Astrocyte (in vitro differentiated cells and primary cell): ENCODE data around the gene MYCBPAP. TPM values are rescaled to one million over a fixed set of nuclear protein-coding genes. Genes with fewer than 3 reads are reported as not detected.

Experiments
- DNase-seq: peaks from one replicate; pipeline ENCODE4 v3.0.0-alpha.2; 2010; ENCODE audit warnings: low read depth
- FAIRE-seq: peaks from 2 replicates; lab custom pipeline; 2011; peaks lifted over from hg19 to GRCh38; lab: Jason Lieb, UNC
- H2AFZ ChIP-seq: 2 replicates; pipeline ENCODE4 v1.6.0; 2012; ENCODE audit warnings: low read depth, low read length, inconsistent platforms
- H3K27ac ChIP-seq: 2 replicates; pipeline ENCODE4 v1.5.1; 2011; ENCODE audit warnings: low read depth, low read length, inconsistent platforms
- H3K27me3 ChIP-seq: 2 replicates; pipeline ENCODE4 v1.6.0; 2011; ENCODE audit warnings: low read length, inconsistent platforms; ENCODE audit not compliant: insufficient read depth
- H3K36me3 ChIP-seq: 2 replicates; pipeline ENCODE4 v1.5.1; 2011; ENCODE audit warnings: low read length, inconsistent platforms; ENCODE audit not compliant: insufficient read depth
- H3K4me1 ChIP-seq: 2 replicates; pipeline ENCODE4 v1.5.1; 2011; ENCODE audit warnings: low read length, inconsistent platforms; ENCODE audit not compliant: insufficient read depth
- H3K4me2 ChIP-seq: 2 replicates; pipeline ENCODE4 v1.6.0; 2012; ENCODE audit warnings: low read length, inconsistent platforms
- H3K4me3 ChIP-seq: 2 replicates; pipeline ENCODE4 v1.5.1; 2011; ENCODE audit warnings: low read depth, mild to moderate bottlenecking, low read length, inconsistent platforms; ENCODE audit not compliant: insufficient read depth
- H3K79me2 ChIP-seq: 2 replicates; pipeline ENCODE4 v1.6.0; 2012; ENCODE audit warnings: mild to moderate bottlenecking, low read length, inconsistent platforms; ENCODE audit not compliant: insufficient read depth
- H3K9ac ChIP-seq: 2 replicates; pipeline ENCODE4 v1.6.0; 2012; ENCODE audit warnings: mild to moderate bottlenecking, low read length, inconsistent platforms
- H3K9me3 ChIP-seq: 2 replicates; pipeline ENCODE4 v1.5.1; 2012; ENCODE audit warnings: low read depth, mild to moderate bottlenecking, low read length, inconsistent platforms; ENCODE audit not compliant: insufficient read depth
- H4K20me1 ChIP-seq: 2 replicates; pipeline ENCODE4 v1.6.0; 2012; ENCODE audit warnings: low read length, inconsistent platforms; ENCODE audit not compliant: insufficient read depth
- H3K27ac Mint-ChIP-seq: one replicate; pipeline ENCODE4 v1.8.0; 2021; ENCODE audit warnings: mild to moderate bottlenecking, mixed read lengths; ENCODE audit not compliant: unreplicated experiment
- H3K27me3 Mint-ChIP-seq: one replicate; pipeline ENCODE4 v1.8.0; 2021; ENCODE audit warnings: low read depth, mixed read lengths; ENCODE audit not compliant: unreplicated experiment
- H3K36me3 Mint-ChIP-seq: one replicate; pipeline ENCODE4 v1.8.0; 2021; ENCODE audit warnings: low read depth, mixed read lengths; ENCODE audit not compliant: unreplicated experiment
- H3K4me1 Mint-ChIP-seq: one replicate; pipeline ENCODE4 v1.8.0; 2021; ENCODE audit warnings: low read depth, mixed read lengths; ENCODE audit not compliant: unreplicated experiment
- H3K4me3 Mint-ChIP-seq: one replicate; pipeline ENCODE4 v1.8.0; 2021; ENCODE audit warnings: mild to moderate bottlenecking, moderate library complexity, mixed read lengths; ENCODE audit not compliant: unreplicated experiment
- H3K9me3 Mint-ChIP-seq: one replicate; pipeline ENCODE4 v1.8.0; 2021; ENCODE audit warnings: mild to moderate bottlenecking, mixed read lengths; ENCODE audit not compliant: unreplicated experiment
- EZH2 ChIP-seq: IDR thresholded peaks from 2 replicates; pipeline ENCODE4 v1.6.1; 2012; ENCODE audit warnings: mild to moderate bottlenecking, low read length, inconsistent platforms; ENCODE audit not compliant: insufficient read depth
- total RNA-seq: library from RNA; stranded (reverse); gene quantifications from 2 replicates; pipeline ENCODE4 v1.2.1, GENCODE V29; 2021
- TF ChIP-seq, protein P1 (sequence below): IDR thresholded peaks from 2 replicates; pipeline ENCODE4 v1.5.1; 2011; ENCODE audit warnings: low read depth, mild to moderate bottlenecking, inconsistent platforms, low read length, moderate library complexity; ENCODE audit not compliant: insufficient read depth

MYCBPAP gene
- total RNA-seq, 1 donor from 2014 or later: 1.4 TPM

DNA sequence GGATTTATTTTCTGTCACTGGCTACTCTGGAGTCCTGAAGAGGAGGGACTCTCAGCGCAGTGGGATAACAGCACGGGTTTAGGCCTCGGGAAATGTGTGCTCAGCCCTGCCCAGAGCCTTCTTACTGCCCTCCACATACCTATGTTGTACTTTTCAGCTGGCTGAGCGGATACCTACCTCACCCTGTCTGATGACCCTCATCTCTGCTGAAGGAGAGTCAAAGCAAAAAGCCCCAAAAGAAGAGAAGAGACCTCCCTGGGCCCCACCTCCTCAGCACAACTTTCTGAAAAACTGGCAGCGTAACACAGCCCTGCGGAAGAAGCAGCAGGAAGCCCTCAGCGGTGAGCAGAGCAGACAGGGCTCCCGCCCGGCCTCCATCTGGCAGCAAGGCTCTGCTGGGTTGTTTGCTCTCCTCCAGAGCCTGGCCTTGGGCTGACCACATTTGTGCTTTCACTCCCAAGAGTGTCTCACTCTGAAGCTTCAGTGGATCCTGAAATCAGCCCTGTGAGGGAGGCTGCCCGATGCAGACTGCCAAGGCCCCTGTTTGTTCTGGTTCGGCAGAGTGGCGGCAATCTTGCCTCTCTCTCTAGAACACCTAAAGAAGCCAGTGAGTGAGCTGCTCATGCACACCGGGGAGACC is 10.3 kb downstream of the MYCBPAP start:
- Histone ChIP-seq H3K36me3 (no peaks in the 10 kb centered on the region), H3K27me3 (peaks cover 2% of the 10 kb centered on the region), H3K9me3 (no peaks in the 10 kb centered on the region), H3K9ac (no peak overlapping the region), H3K79me2 (no peaks in the 10 kb centered on the region), H2AFZ (no peak overlapping the region), H3K4me1 (no peaks in the 10 kb centered on the region), H3K27ac (no peak overlapping the region), H4K20me1 (no peaks in the 10 kb centered on the region), H3K4me3 (no peak overlapping the region), H3K4me2 (no peak overlapping the region)
- Mint-ChIP-seq H3K4me3 (no peak overlapping the region), H3K27me3 (peaks cover 14% of the 10 kb centered on the region), H3K36me3 (no peaks in the 10 kb centered on the region), H3K4me1 (peaks cover 14% of the 10 kb centered on the region), H3K9me3 (no peaks in the 10 kb centered on the region), H3K27ac (no peak overlapping the region)
- TF ChIP-seq, protein P1, sequence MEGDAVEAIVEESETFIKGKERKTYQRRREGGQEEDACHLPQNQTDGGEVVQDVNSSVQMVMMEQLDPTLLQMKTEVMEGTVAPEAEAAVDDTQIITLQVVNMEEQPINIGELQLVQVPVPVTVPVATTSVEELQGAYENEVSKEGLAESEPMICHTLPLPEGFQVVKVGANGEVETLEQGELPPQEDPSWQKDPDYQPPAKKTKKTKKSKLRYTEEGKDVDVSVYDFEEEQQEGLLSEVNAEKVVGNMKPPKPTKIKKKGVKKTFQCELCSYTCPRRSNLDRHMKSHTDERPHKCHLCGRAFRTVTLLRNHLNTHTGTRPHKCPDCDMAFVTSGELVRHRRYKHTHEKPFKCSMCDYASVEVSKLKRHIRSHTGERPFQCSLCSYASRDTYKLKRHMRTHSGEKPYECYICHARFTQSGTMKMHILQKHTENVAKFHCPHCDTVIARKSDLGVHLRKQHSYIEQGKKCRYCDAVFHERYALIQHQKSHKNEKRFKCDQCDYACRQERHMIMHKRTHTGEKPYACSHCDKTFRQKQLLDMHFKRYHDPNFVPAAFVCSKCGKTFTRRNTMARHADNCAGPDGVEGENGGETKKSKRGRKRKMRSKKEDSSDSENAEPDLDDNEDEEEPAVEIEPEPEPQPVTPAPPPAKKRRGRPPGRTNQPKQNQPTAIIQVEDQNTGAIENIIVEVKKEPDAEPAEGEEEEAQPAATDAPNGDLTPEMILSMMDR: no peak
- TF ChIP-seq EZH2: no peak
- FAIRE-seq (no peak), DNase-seq (no peak)

DNA sequence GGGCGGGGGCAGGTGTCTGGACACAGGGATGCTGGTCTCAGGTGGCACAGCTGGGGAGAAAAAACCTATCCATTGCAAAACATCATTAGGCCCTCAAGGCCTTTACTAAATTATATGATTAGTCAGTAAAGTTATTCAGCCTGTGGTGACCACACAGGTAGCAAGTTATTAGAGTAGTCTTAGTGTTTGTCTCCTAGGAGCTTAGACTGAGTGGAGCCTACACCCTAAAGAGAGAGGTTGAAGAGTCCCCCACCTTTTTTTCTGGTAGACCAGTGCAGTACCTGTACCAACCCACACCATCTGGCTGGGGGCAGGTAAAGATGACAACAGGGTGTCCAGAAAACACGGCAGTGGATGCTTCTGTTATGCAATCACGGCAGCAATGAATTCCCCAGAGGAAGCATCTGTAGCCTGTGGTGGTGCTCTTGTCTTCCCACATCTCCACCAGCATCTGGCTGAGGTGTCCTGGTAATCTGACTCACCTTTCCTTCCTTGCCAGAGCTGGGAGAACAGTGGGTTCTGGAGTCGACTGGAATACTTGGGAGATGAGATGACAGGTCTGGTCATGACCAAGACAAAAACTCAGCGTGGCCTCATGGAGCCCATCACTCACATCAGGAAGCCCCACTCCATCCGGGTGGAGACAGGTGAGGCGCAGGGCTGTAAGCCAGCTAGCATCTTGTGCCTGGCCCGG is 11.0 kb downstream of the MYCBPAP start:
- H3K27me3 Mint-ChIP-seq: peaks cover 20% of the 10 kb centered on the region
- Histone ChIP-seq H3K4me1 (no peaks in the 10 kb centered on the region), H4K20me1 (no peaks in the 10 kb centered on the region), H3K79me2 (no peaks in the 10 kb centered on the region), H3K27me3 (peaks cover 2% of the 10 kb centered on the region), H3K4me3 (no peak overlapping the region), H3K27ac (no peak overlapping the region), H3K36me3 (no peaks in the 10 kb centered on the region), H2AFZ (no peak overlapping the region), H3K9me3 (no peaks in the 10 kb centered on the region), H3K9ac (no peak overlapping the region), H3K4me2 (no peak overlapping the region)
- no peak for DNase-seq
- no peak for TF ChIP-seq EZH2
- TF ChIP-seq, protein P1: no peak
- no peak for FAIRE-seq
- no peak overlapping the region for H3K4me3 Mint-ChIP-seq
- no peaks in the 10 kb centered on the region for H3K9me3 Mint-ChIP-seq
- no peak overlapping the region for H3K27ac Mint-ChIP-seq
- H3K4me1 Mint-ChIP-seq: peaks cover 14% of the 10 kb centered on the region
- H3K36me3 Mint-ChIP-seq: no peaks in the 10 kb centered on the region

DNA sequence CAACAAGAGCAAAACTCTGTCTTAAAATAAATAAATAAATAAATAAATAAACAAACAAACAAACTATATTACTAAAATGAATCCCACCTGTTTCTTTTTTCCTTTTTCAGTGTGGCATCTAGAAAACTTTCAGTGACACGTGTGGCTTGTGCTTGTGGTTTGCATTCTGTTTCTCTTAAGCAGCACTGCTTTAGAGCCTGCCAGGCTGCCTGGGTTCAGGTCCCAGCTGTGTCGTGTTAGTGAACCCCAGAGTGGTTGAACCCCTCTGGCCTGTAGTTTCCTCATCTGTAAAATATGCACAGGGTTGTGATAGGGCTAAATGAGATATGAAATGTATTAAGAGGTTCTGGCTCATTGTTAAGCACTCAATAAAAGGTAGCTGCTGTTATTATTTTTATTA is 12.2 kb downstream of the MYCBPAP start:
- TF ChIP-seq, protein P1: no peak
- TF ChIP-seq EZH2: no peak
- H2AFZ ChIP-seq: no peak overlapping the region
- peaks cover 9% of the 10 kb centered on the region for H3K4me1 Mint-ChIP-seq
- H3K4me3 Mint-ChIP-seq: no peak overlapping the region
- H3K4me2 ChIP-seq: no peak overlapping the region
- H3K27ac Mint-ChIP-seq: no peak overlapping the region
- no peaks in the 10 kb centered on the region for H4K20me1 ChIP-seq
- peaks cover 24% of the 10 kb centered on the region for H3K27me3 Mint-ChIP-seq
- H3K27ac ChIP-seq: no peak overlapping the region
- DNase-seq (no peak), FAIRE-seq (no peak)
- H3K4me3 ChIP-seq: no peak overlapping the region
- no peaks in the 10 kb centered on the region for H3K4me1 ChIP-seq
- peaks cover 2% of the 10 kb centered on the region for H3K27me3 ChIP-seq
- H3K36me3 ChIP-seq: no peaks in the 10 kb centered on the region
- no peaks in the 10 kb centered on the region for H3K9me3 Mint-ChIP-seq
- H3K79me2 ChIP-seq: no peaks in the 10 kb centered on the region
- no peaks in the 10 kb centered on the region for H3K36me3 Mint-ChIP-seq
- no peak overlapping the region for H3K9ac ChIP-seq
- no peaks in the 10 kb centered on the region for H3K9me3 ChIP-seq
